ENCODE measurements around the gene ARID5B. TPM values are rescaled to one million over a fixed set of nuclear protein-coding genes. Genes with fewer than 3 reads are reported as not detected.

Gene ARID5B
- total and polyA plus RNA-seq, 2 experiments from 2014 or later: 1.3 to 1.6 TPM

GRCh38 chr10:62087329-62087728 is 185.8 kb downstream of the ARID5B start (continued):
- no peak for TF ChIP-seq ZNF462 (CRISPR knock-in tag; IDR thresholded peaks at IDR 0.05)
- TF ChIP-seq EZH2 (IDR thresholded peaks at IDR 0.05; ENCODE audit: low read depth, unreplicated experiment): no peak
- no peak for TF ChIP-seq CREB1 (CRISPR knock-in tag; IDR thresholded peaks at IDR 0.05; ENCODE audit: low read depth)
- no peak for TF ChIP-seq STAT1 (IDR thresholded peaks at IDR 0.05; ENCODE audit: unreplicated experiment)
- no peak for TF ChIP-seq JUNB (IDR thresholded peaks at IDR 0.05; ENCODE audit: unreplicated experiment)
- no peak for TF ChIP-seq ETS1 (IDR thresholded peaks at IDR 0.05)

GRCh38 chr10:62088786-62089185 is 187.3 kb downstream of the ARID5B start:
- H2AFZ ChIP-seq: no peak overlapping the region
- no peak for DNase-seq (ENCODE audit: low spot score)
- H3K27me3 ChIP-seq (ENCODE audit: insufficient read depth): no peaks in the 10 kb centered on the region
- no peaks in the 10 kb centered on the region for H3K4me1 ChIP-seq (ENCODE audit: insufficient read depth)
- no peak overlapping the region for H3K27ac ChIP-seq (ENCODE audit: low read depth)
- no peak overlapping the region for H3K4me2 ChIP-seq
- H3F3A ChIP-seq (replicated peaks; ENCODE audit: low read depth): no peaks in the 10 kb centered on the region
- H3K79me2 ChIP-seq (replicated peaks; ENCODE audit: insufficient read depth): no peaks in the 10 kb centered on the region
- H3K4me3 ChIP-seq: no peak overlapping the region
- no peaks in the 10 kb centered on the region for H3K36me3 ChIP-seq (ENCODE audit: insufficient read depth)
- H3K27ac Mint-ChIP-seq: no peak overlapping the region
- no peaks in the 10 kb centered on the region; the same call in 2 of the 3 replicates for H3K36me3 Mint-ChIP-seq (ENCODE audit: low read depth)
- H3K4me1 Mint-ChIP-seq: peaks cover 4% of the 10 kb centered on the region; the same call in 2 of the 3 replicates
- H3K9me2 ChIP-seq (ENCODE audit: insufficient read depth): 0 out of 2 replicates have a peak, but pooled peaks cover 3% of the 10 kb centered on the region
- H3K4me3 Mint-ChIP-seq: no peak overlapping the region
- H3K27me3 Mint-ChIP-seq (ENCODE audit: insufficient read depth, low read depth, poor library complexity): no peaks in the 10 kb centered on the region
- no peak for ATAC-seq
- H3K9me3 Mint-ChIP-seq: no peaks in the 10 kb centered on the region
- H4K20me1 ChIP-seq (replicated peaks; ENCODE audit: insufficient read depth): no peaks in the 10 kb centered on the region
- TF ChIP-seq CTCF (conservative IDR thresholded peaks at IDR 0.05; ENCODE audit: low read depth in 2 of 2) (no peak), STAT1 (IDR thresholded peaks at IDR 0.05; ENCODE audit: unreplicated experiment) (no peak), JUNB (IDR thresholded peaks at IDR 0.05; ENCODE audit: unreplicated experiment) (no peak), ZNF114 (CRISPR knock-in tag; IDR thresholded peaks at IDR 0.05) (no peak), CREB1 (CRISPR knock-in tag; IDR thresholded peaks at IDR 0.05; ENCODE audit: low read depth) (no peak), ETS1 (IDR thresholded peaks at IDR 0.05) (no peak), REST (IDR thresholded peaks at IDR 0.05; ENCODE audit: unreplicated experiment) (no peak), NANOG (IDR thresholded peaks at IDR 0.05; ENCODE audit: borderline replicate concordance) (no peak), ZNF331 (CRISPR knock-in tag; IDR thresholded peaks at IDR 0.05; ENCODE audit: low read depth) (no peak)

Data from GM23338 (cell line).